Bronchial epithelial cell (primary cell): ENCODE measurements around the gene SF3B2. TPM values are rescaled to one million over a fixed set of nuclear protein-coding genes. Genes with fewer than 3 reads are reported as not detected.

Source experiments
- DNase-seq: peaks from one replicate; pipeline ENCODE4 v3.0.0-alpha.2; 2010; ENCODE audit warnings: low read depth
- FAIRE-seq: peaks from 2 replicates; lab custom pipeline; 2011; peaks lifted over from hg19 to GRCh38; lab: Jason Lieb, UNC
- H3K27me3 ChIP-seq: 2 replicates; pipeline ENCODE4 v1.5.1; 2011; ENCODE audit warnings: low read length; ENCODE audit not compliant: control insufficient read depth, insufficient read depth
- H3K36me3 ChIP-seq: 2 replicates; pipeline ENCODE4 v1.5.1; 2011; ENCODE audit warnings: low read length; ENCODE audit not compliant: control insufficient read depth, insufficient read depth
- H3K4me3 ChIP-seq: 2 replicates; pipeline ENCODE4 v1.5.1; 2011; ENCODE audit warnings: mild to moderate bottlenecking, low read depth, low read length, control low read depth
- total RNA-seq: library from RNA; depleted of rRNA; stranded (reverse); fragments of >200 nt; gene quantifications from 2 replicates; pipeline ENCODE4 v1.2.1, GENCODE V29; 2014
- TF ChIP-seq, protein P1 (sequence below): IDR thresholded peaks from 2 replicates; pipeline ENCODE4 v1.5.1; 2011; ENCODE audit warnings: mild to moderate bottlenecking, moderate library complexity, low read length, control low read depth, inconsistent platforms; ENCODE audit not compliant: insufficient read depth, severe bottlenecking

SF3B2 gene
- total RNA-seq, 1 donor from 2014 or later, result 88.2 TPM

DNA sequence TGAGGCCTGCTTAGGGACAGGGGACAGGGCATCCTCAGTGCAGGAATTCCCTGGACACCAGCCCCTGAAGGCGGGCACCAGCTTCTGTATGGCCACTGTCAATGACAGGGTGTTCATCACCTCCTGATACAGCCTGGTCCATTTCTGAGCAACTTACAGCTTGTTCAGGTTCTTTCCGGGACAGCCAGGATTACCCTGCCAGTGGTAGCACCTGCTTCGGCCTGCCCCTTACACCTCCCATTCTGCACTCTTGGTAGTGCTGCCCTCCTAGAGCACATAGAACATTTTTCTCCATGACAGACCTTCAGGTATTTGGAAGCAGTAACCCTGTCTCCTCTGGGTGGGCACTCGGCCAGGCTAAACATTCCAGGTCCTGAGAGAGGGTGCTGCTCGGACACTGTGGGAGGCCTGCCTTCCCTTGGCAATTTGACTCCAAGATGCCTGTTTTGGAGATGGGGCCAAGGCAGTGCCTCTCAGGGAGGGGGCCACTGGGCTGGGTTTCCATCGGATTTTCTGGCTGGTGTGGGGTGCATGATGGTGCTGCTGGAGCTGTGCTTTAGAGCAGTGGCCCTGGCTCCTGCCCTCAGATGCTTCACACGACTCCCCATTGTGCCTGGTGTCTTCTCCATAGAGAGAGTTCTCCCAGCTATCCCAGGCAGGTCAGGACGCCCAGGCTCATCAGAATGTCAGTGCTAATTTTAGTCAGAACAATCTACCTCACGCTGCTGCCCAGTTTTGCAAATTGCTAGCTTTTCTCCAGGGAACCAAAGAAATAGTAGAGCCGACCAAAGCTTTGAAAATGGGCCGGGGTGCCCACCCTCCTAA, 4.4 kb upstream of the SF3B2 start:
- H3K4me3 ChIP-seq, result no peak overlapping the region
- H3K36me3 ChIP-seq, result no peaks in the 10 kb centered on the region
- DNase-seq, result no peak
- TF ChIP-seq, protein P1, sequence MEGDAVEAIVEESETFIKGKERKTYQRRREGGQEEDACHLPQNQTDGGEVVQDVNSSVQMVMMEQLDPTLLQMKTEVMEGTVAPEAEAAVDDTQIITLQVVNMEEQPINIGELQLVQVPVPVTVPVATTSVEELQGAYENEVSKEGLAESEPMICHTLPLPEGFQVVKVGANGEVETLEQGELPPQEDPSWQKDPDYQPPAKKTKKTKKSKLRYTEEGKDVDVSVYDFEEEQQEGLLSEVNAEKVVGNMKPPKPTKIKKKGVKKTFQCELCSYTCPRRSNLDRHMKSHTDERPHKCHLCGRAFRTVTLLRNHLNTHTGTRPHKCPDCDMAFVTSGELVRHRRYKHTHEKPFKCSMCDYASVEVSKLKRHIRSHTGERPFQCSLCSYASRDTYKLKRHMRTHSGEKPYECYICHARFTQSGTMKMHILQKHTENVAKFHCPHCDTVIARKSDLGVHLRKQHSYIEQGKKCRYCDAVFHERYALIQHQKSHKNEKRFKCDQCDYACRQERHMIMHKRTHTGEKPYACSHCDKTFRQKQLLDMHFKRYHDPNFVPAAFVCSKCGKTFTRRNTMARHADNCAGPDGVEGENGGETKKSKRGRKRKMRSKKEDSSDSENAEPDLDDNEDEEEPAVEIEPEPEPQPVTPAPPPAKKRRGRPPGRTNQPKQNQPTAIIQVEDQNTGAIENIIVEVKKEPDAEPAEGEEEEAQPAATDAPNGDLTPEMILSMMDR, result no peak
- peaks cover 4% of the 10 kb centered on the region for H3K27me3 ChIP-seq
- FAIRE-seq, result no peak

DNA sequence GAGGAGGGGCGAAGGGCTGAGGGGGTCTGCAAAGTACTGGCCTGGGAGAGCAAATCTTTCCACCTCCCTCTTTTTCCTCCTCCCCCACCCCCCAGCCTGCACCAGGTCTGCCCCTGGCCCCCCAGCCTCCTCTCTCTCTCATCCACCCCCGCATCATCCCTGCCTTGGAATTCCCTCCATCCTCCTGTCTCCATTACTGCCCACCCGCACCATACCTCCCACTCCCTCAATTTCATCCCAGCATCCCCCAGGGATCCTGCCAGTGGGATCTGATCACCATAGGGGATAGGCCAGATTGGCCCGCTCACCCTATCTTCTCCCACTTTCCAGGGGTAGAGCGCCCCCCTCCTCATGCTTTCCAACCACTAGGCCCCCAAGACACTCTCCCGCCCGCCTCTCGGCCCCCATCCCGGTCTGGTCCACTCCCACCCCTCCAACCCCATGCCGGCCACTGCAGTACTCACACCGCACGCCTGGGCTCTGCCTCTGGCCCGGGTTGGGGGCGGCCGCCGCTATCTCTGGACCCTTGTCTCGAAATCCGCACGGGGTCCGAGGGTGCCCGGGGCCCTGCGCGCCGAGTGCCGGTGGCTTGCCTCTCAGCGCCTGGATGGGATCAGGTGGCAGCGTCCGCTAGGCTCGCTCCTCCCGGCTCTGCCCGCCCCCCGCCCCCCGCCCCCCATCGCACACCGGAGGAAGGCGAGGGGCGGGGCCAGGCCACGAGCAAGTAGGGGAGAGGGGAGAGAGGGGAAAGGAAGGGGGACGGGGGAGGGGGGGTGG, 3.4 kb upstream of the SF3B2 start, which contains the start of gene GAL3ST3:
Gene GAL3ST3, minus strand, starts transcription at position 615 of the 777 bp plus-strand sequence. CDS start 3,746 bp downstream, outside the sequence.
- DNase-seq (no peak), FAIRE-seq (no peak)
- Histone ChIP-seq H3K4me3 (no peak within 1 kb of the TSS), H3K36me3 (no peaks in the 10 kb centered on the region), H3K27me3 (peaks cover 4% of the 10 kb centered on the region)
- TF ChIP-seq, protein P1, result no peak

DNA sequence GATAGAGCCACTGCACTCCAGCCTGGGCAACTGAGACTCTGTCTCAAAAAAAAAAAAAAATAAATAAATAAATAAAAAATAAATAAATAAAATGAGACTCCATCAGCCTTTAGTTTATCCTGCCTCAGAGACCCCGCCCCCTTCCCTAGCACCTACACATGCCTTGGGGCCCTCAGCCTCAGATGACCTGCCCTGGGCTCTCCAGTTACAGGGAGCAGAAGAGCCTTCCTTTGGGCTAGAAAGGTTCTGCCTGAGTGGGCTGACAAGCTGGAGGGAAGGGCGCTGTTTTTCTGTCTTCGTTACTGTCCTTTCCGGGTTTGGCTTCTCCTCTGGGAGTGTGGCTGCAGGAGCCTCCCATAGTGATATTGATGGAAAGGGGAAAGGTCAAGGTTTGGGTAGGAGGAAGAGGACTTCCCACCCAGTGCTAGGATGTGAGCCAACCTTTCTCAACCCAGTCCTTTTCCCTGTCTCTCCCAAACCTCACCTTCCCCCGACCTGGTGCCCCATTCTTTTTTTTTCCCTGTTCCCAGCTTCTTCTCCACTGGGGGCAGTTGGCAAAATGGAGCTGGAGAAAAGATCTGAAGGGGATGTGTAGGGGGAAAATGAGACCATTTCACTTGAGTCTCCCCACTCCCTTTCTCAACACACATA, 1.5 kb upstream of the SF3B2 start:
- TF ChIP-seq, protein P1, result no peak
- peaks cover 6% of the 10 kb centered on the region for H3K36me3 ChIP-seq
- DNase-seq (no peak), FAIRE-seq (no peak)
- peaks cover 4% of the 10 kb centered on the region for H3K27me3 ChIP-seq
- H3K4me3 ChIP-seq, result no peak overlapping the region

DNA sequence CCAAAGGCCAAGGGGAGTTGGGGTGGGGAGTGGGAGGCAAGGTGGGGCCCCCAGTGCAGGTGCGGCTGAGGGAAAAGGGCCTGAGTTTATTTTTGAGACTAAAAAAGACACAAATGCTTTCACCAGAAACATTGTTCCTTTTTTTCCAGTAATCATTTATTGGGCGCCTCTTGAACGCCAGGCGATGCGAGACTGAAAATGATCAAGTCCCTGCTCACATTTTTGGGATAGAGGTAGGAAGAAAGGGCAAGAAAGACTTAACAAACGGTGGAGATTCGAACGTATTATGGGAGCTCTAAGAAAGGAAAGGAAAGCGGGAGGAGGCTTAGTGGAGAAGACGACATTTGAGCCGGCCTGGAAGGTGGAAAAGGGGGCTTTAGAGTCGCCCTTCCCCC, 796 bp upstream of the SF3B2 start:
- TF ChIP-seq, protein P1, result no peak
- FAIRE-seq, result no peak
- H3K27me3 ChIP-seq, result peaks cover 4% of the 10 kb centered on the region

DNA sequence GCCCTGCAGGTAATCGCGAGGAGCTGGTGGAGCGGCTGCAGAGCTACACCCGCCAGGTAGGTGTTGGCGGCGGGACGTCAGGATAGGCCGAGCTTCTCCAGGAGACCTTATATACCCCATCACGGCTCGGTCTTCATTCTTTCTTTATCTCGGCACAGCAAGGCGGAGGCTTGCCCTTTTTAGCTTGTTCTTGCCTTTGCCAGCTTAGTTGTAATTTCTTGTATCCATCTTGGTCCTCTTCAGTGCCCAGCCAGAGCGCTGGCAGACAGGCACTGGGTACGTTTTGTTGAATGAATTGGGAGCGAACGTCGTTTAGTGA, 459 bp downstream of the SF3B2 start:
- no peak for DNase-seq
- Histone ChIP-seq H3K27me3 (peaks cover 4% of the 10 kb centered on the region), H3K36me3 (peaks cover 13% of the 10 kb centered on the region), H3K4me3 (peak overlapping the region; percentile 95)
- no peak for FAIRE-seq
- TF ChIP-seq, protein P1, result no peak

More for the DNA sequence above, 796 bp upstream of the SF3B2 start:
- no peak for DNase-seq
- H3K36me3 ChIP-seq, result peaks cover 6% of the 10 kb centered on the region
- H3K4me3 ChIP-seq, result peak overlapping the region; percentile 95
